H1 (cell line): ENCODE measurements around the gene LTF. TPM values are rescaled to one million over a fixed set of nuclear protein-coding genes. Genes with fewer than 3 reads are reported as not detected.

Source experiments
- CTCF ChIA-PET: fragments of 300-600 bp; sonication (Branson Sonifier 250); formaldehyde crosslinking; loops from one replicate; lab custom pipeline; 2021; ENCODE audit not compliant: partially characterized antibody; lab: Charles Lee
- POLR2A ChIA-PET: fragments of 300-600 bp; sonication (Branson Sonifier 250); formaldehyde crosslinking; loops from one replicate; lab custom pipeline; 2021; ENCODE audit warnings: inconsistent platforms; ENCODE audit not compliant: partially characterized antibody; lab: Charles Lee
- DNase-seq, 2 experiments: peaks; one replicate each; pipeline versions ENCODE4 v3.0.0 to v3.0.0-alpha.2; 2010 to 2022; ENCODE audit warnings: low spot score in 2 of 2, low read depth in 1 of 2, mixed read lengths in 1 of 2
- FAIRE-seq: peaks from 2 replicates; lab custom pipeline; 2011; peaks lifted over from hg19 to GRCh38; lab: Jason Lieb, UNC
- H2AFZ ChIP-seq: 2 replicates; pipeline ENCODE4 v1.8.1; 2012; ENCODE audit warnings: low read length, inconsistent platforms
- H2AK5ac ChIP-seq: 2 replicates; pipeline ENCODE4 v1.6.1; 2013; ENCODE audit warnings: low read depth, low read length
- H2BK120ac ChIP-seq: replicated peaks from 2 replicates; pipeline ENCODE3; 2013; ENCODE audit warnings: low read depth, low read length, inconsistent platforms
- H2BK12ac ChIP-seq: 2 replicates; pipeline ENCODE4 v1.6.1; 2013; ENCODE audit warnings: low read depth, low read length
- H2BK15ac ChIP-seq: 2 replicates; pipeline ENCODE4 v1.6.1; 2013; ENCODE audit warnings: low read length
- H2BK20ac ChIP-seq: 2 replicates; pipeline ENCODE4 v1.6.1; 2013; ENCODE audit warnings: low read length
- H2BK5ac ChIP-seq: 2 replicates; pipeline ENCODE4 v1.6.1; 2013; ENCODE audit warnings: low read depth, low read length
- H3K14ac ChIP-seq: 2 replicates; pipeline ENCODE4 v1.6.1; 2013; ENCODE audit warnings: inconsistent platforms; ENCODE audit not compliant: insufficient read length
- H3K18ac ChIP-seq: 2 replicates; pipeline ENCODE4 v1.6.1; 2013; ENCODE audit warnings: low read length; ENCODE audit errors: extremely low read depth
- H3K23ac ChIP-seq: 2 replicates; pipeline ENCODE4 v1.6.1; 2013; ENCODE audit warnings: inconsistent platforms; ENCODE audit not compliant: insufficient read length
- H3K23me2 ChIP-seq: 2 replicates; pipeline ENCODE4 v1.6.1; 2013; ENCODE audit warnings: low read depth, low read length
- H3K27ac ChIP-seq: 2 replicates; pipeline ENCODE4 v1.6.1; 2011; ENCODE audit warnings: low read depth, low read length, inconsistent platforms
- H3K27me3 ChIP-seq, 4 experiments: replicated peaks in 1 of 4; 1 replicate in 1 of 4; 2 replicates in 3 of 4; pipeline versions ENCODE4 v1.6.1 to v1.8.1; 2011 to 2013; ENCODE audit warnings: low read length in 3 of 4, mild to moderate bottlenecking in 3 of 4, inconsistent platforms in 2 of 4, mixed read lengths in 2 of 4, moderate library complexity in 1 of 4; ENCODE audit not compliant: control insufficient read depth in 3 of 4, insufficient read depth in 3 of 4; ENCODE audit errors: extremely low read depth in 1 of 4
- H3K36me3 ChIP-seq, 4 experiments: 2 replicates each; pipeline versions ENCODE4 v1.6.1 to v1.8.1; 2011 to 2013; ENCODE audit warnings: mild to moderate bottlenecking in 4 of 4, low read length in 3 of 4, moderate library complexity in 2 of 4, control low read depth in 1 of 4, inconsistent platforms in 1 of 4; ENCODE audit not compliant: insufficient read depth in 4 of 4, control insufficient read depth in 2 of 4
- H3K4ac ChIP-seq: replicated peaks from 2 replicates; pipeline ENCODE3; 2013; ENCODE audit warnings: low read length, low read depth, mixed read lengths, inconsistent platforms; ENCODE audit not compliant: insufficient read length
- H3K4me1 ChIP-seq, 4 experiments: replicated peaks in 1 of 4; 1 replicate in 1 of 4; 2 replicates in 3 of 4; pipeline versions ENCODE4 v1.6.1 to v1.8.1; 2011 to 2013; ENCODE audit warnings: low read length in 3 of 4, inconsistent platforms in 2 of 4, mixed read lengths in 1 of 4; ENCODE audit not compliant: insufficient read depth in 4 of 4, control insufficient read depth in 3 of 4
- H3K4me2 ChIP-seq, 2 experiments: 2 replicates each; pipeline versions ENCODE4 v1.6.1 to v1.8.1; 2011 to 2013; ENCODE audit warnings: low read depth in 2 of 2, low read length in 2 of 2, control low read depth in 1 of 2, inconsistent platforms in 1 of 2, mild to moderate bottlenecking in 1 of 2; ENCODE audit not compliant: insufficient read depth in 1 of 2
- H3K4me3 ChIP-seq, 4 experiments: fragments of 200-600, 300-600 bp in 1 of 4; sonication (generic), shearing (Covaris generic), sonication (Bioruptor Twin) in 1 of 4; 2 replicates each; pipeline versions ENCODE4 v1.5.1 to v1.8.1; 2011 to 2016; ENCODE audit warnings: low read length in 4 of 4, low read depth in 3 of 4, control low read depth in 2 of 4, inconsistent platforms in 2 of 4, mild to moderate bottlenecking in 2 of 4, mixed read lengths in 1 of 4, moderate library complexity in 1 of 4; ENCODE audit not compliant: insufficient read depth in 2 of 4; ENCODE audit errors: extremely low read depth in 1 of 4
- H3K56ac ChIP-seq: replicated peaks from 2 replicates; pipeline ENCODE3; 2013; ENCODE audit warnings: low read depth, mild to moderate bottlenecking, mixed read lengths, low read length, inconsistent platforms; ENCODE audit not compliant: insufficient read length
- H3K79me1 ChIP-seq: 2 replicates; pipeline ENCODE4 v1.6.1; 2013; ENCODE audit warnings: low read depth, low read length, control low read depth
- H3K79me2 ChIP-seq, 2 experiments: 2 replicates each; pipeline versions ENCODE4 v1.6.1 to v1.8.1; 2012 to 2013; ENCODE audit warnings: low read length in 2 of 2, mild to moderate bottlenecking in 2 of 2, inconsistent platforms in 1 of 2; ENCODE audit not compliant: insufficient read depth in 2 of 2, control insufficient read depth in 1 of 2
- H3K9ac ChIP-seq, 4 experiments: replicated peaks in 1 of 4; 1 replicate in 1 of 4; 2 replicates in 3 of 4; pipeline versions ENCODE4 v1.6.1 to v1.8.1; 2011 to 2013; ENCODE audit warnings: low read depth in 3 of 4, low read length in 3 of 4, control low read depth in 2 of 4, mild to moderate bottlenecking in 2 of 4, moderate library complexity in 2 of 4, inconsistent platforms in 1 of 4; ENCODE audit errors: extremely low read depth in 1 of 4
- H3K9me3 ChIP-seq, 2 experiments: 2 replicates each; pipeline versions ENCODE4 v1.6.1 to v1.8.1; 2012 to 2013; ENCODE audit warnings: mild to moderate bottlenecking in 2 of 2, moderate library complexity in 2 of 2, control low read depth in 1 of 2, inconsistent platforms in 1 of 2, low read depth in 1 of 2, low read length in 1 of 2, mixed read lengths in 1 of 2; ENCODE audit not compliant: insufficient read depth in 2 of 2
- H4K20me1 ChIP-seq, 2 experiments: replicated peaks in 1 of 2; 2 replicates each; pipeline versions ENCODE3 to v1.8.1; 2011 to 2013; ENCODE audit warnings: inconsistent platforms in 2 of 2, low read length in 2 of 2, mild to moderate bottlenecking in 1 of 2; ENCODE audit not compliant: insufficient read depth in 2 of 2, control insufficient read depth in 1 of 2
- H4K5ac ChIP-seq: 2 replicates; pipeline ENCODE4 v1.6.1; 2013; ENCODE audit warnings: low read length, low read depth, mixed read lengths, inconsistent platforms; ENCODE audit not compliant: insufficient read length
- H4K8ac ChIP-seq: 2 replicates; pipeline ENCODE4 v1.8.0; 2013; ENCODE audit warnings: mild to moderate bottlenecking, moderate library complexity, low read length, inconsistent platforms; ENCODE audit not compliant: insufficient read depth; ENCODE audit errors: extremely low read depth
- H4K91ac ChIP-seq: replicated peaks from 2 replicates; pipeline ENCODE3; 2013; ENCODE audit warnings: low read length, mixed read lengths, inconsistent platforms; ENCODE audit not compliant: insufficient read length
- BCL11A ChIP-seq, 2 experiments: IDR thresholded peaks; one replicate each; pipeline ENCODE4 v1.6.1; 2011; ENCODE audit warnings: low read depth in 2 of 2, low read length in 2 of 2, mild to moderate bottlenecking in 2 of 2
- CHD1 ChIP-seq: IDR thresholded peaks from 2 replicates; pipeline ENCODE4 v1.6.1; 2012; ENCODE audit warnings: low read depth, low read length, improper control_type of control experiment
- CTCF ChIP-seq, 3 experiments: IDR thresholded peaks; 1 replicate in 2 of 3; 2 replicates in 1 of 3; pipeline versions ENCODE4 v1.5.1 to v1.6.1; 2011; ENCODE audit warnings: low read length in 3 of 3, mild to moderate bottlenecking in 3 of 3, inconsistent platforms in 2 of 3, low read depth in 1 of 3, moderate library complexity in 1 of 3; ENCODE audit not compliant: insufficient read depth in 1 of 3; ENCODE audit errors: control extremely low read depth in 1 of 3
- EZH2 ChIP-seq: fragments of 200-600 bp; sonication (generic); IDR thresholded peaks from 2 replicates; pipeline ENCODE4 v1.7.1; 2012; ENCODE audit warnings: low read depth, mild to moderate bottlenecking, moderate library complexity, low read length, inconsistent platforms; ENCODE audit not compliant: severe bottlenecking
- HDAC6 ChIP-seq: IDR thresholded peaks from one replicate; pipeline ENCODE4 v1.7.1; 2012; ENCODE audit warnings: low read depth, mild to moderate bottlenecking, inconsistent platforms, low read length, moderate library complexity
- JUN ChIP-seq: IDR thresholded peaks from 2 replicates; pipeline ENCODE4 v1.6.1; 2011; ENCODE audit warnings: low read depth, mild to moderate bottlenecking, improper control_type of control experiment, low read length
- JUND ChIP-seq: IDR thresholded peaks from 2 replicates; pipeline ENCODE4 v1.6.1; 2011; ENCODE audit warnings: mild to moderate bottlenecking, improper control_type of control experiment, low read length
- PHF8 ChIP-seq: fragments of 200-600 bp; sonication (generic); conservative IDR thresholded peaks from 2 replicates; pipeline ENCODE4 v1.7.1; 2012; ENCODE audit warnings: low read depth, mild to moderate bottlenecking, inconsistent platforms, low read length, moderate library complexity
- RBBP5 ChIP-seq: IDR thresholded peaks from 2 replicates; pipeline ENCODE4 v1.7.1; 2012; ENCODE audit warnings: low read depth, mild to moderate bottlenecking, inconsistent platforms, low read length, moderate library complexity, borderline replicate concordance
- TEAD4 ChIP-seq: IDR thresholded peaks from 2 replicates; pipeline ENCODE4 v1.6.1; 2012; ENCODE audit warnings: low read depth, low read length, inconsistent platforms, mixed read lengths
- WGBS, 2 experiments: shearing (Covaris generic) in 1 of 2; methylation state at CpG; one replicate each; pipeline versions ENCODE4 v1.1.6 to v1.1.7; 2013 to 2015; ENCODE audit warnings: low lambda C conversion rate in 2 of 2, mixed read lengths in 2 of 2, inconsistent platforms in 1 of 2, low coverage in 1 of 2, missing lambda C conversion rate in 1 of 2; ENCODE audit not compliant: insufficient replicate concordance in 2 of 2, insufficient coverage in 1 of 2, insufficient read length in 1 of 2; ENCODE audit errors: extremely low coverage in 1 of 2, missing lambda C conversion rate in 1 of 2; 5-methylcytosine and 5-hydroxymethylcytosine counted together
- polyA plus RNA-seq, 7 experiments: library from polyadenylated mRNA; depleted of rRNA in 3 of 7; stranded (reverse) in 5 of 7; unstranded in 2 of 7; fragments of >200 nt in 5 of 7; fragments of 200-250 nt in 2 of 7; gene quantifications; 1 replicate in 5 of 7; 2 replicates in 1 of 7; 4 replicates in 1 of 7; pipeline versions ENCODE4 v1.2.1 to v1.2.3, GENCODE V29; 2011 to 2013; ENCODE audit warnings: missing spikeins in 2 of 7, mixed read lengths in 2 of 7
- total RNA-seq: library from RNA; stranded (reverse); fragmentation: NEBNext Ultra II Directional; extraction: Animal tissue kit (Norgen Biotek cat#: 25700); gene quantifications from 2 replicates; pipeline ENCODE4 v1.2.1, GENCODE V29; 2021

The LTF gene
- total and polyA plus RNA-seq, 2 of the 8 experiments (the other 6 are each of a cell fraction or from before 2014, with no cell fraction given) = 0.23 to 0.99 TPM

DNA sequence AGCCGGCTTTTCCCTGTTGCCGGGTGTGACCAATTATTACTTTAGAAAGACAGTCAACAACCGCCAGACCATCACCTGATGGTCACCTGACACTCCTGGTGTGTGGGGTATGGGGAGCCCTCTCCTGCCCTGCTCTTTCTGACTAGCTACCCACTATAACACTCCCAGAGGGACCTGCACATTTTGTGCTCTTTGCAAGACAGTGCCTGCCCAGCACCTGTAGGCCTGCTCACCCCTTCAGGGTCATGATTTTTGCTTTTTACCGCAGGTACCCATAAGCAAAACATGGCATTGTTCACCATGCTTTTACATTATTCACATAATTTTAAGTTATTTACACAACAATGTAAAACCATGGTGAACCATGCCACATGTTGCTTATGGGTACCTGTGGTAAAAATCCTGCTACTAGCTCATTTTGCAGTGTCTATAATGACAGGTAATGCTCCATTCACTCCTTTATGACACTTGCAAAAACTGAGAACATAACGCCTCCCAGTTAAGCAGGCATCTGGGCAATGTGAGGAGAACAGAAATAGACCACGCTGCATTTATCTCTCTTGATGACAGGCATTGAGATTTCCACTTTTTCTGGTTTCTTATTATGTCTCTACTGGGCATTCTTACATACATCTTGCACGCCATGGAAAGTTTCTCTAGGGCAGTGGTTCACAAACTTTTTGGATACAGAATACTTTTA is 47.7 kb downstream of the LTF start:
- Histone ChIP-seq H3K9ac (no peak overlapping the region), H3K4ac (no peak overlapping the region), H2AFZ (0 out of 2 replicates have a peak overlapping the region, but pooled peaks have one; percentile 16), H2BK12ac (no peak overlapping the region), H3K23ac (no peak overlapping the region), H2BK15ac (no peak overlapping the region), H3K27ac (no peak overlapping the region), H2AK5ac (no peak overlapping the region), H3K4me1 (peaks cover 0 to 6% (median 5%) of the 10 kb centered on the region in 4 experiments; a peak in 4 of 7 replicates), H3K79me2 (no peaks in the 10 kb centered on the region), H3K9me3 (no peaks in the 10 kb centered on the region), H4K5ac (no peak overlapping the region), H3K79me1 (no peaks in the 10 kb centered on the region), H4K91ac (no peak overlapping the region), H4K8ac (no peak overlapping the region), H3K4me3 (no peak overlapping the region), H3K14ac (no peak overlapping the region), H4K20me1 (no peaks in the 10 kb centered on the region), H3K27me3 (no peaks in the 10 kb centered on the region), H3K36me3 (no peaks in the 10 kb centered on the region), H2BK120ac (no peak overlapping the region), H2BK5ac (no peak overlapping the region), H3K4me2 (no peak overlapping the region), H2BK20ac (no peak overlapping the region), H3K18ac (no peak overlapping the region), H3K56ac (no peak overlapping the region), H3K23me2 (no peaks in the 10 kb centered on the region)
- ChIA-PET POLR2A (no interaction called here), CTCF (interaction anchor here (0.9 to 2.1 kb wide), 5 partner anchors 8 to 202 kb away, joined by 3 to 4 read pairs (median 3); no protein-coding TSS in a partner anchor)
- DNase-seq (no peak), FAIRE-seq (no peak)
- 89% methylated on average over 7 of the region's 7 CpGs; no CpG with 5 or more reads in 1 of the 2 experiments for WGBS, 2 experiments
- no peak for TF ChIP-seq RBBP5
- TF ChIP-seq EZH2 = no peak
- TF ChIP-seq CHD1 = no peak
- no peak for TF ChIP-seq JUN
- TF ChIP-seq JUND = no peak
- TF ChIP-seq PHF8 = no peak
- TF ChIP-seq BCL11A (IDR thresholded peaks at IDR 0.05; ENCODE audit: low read depth in 2 of 2, low read length in 2 of 2) = no peak
- no peak for TF ChIP-seq TEAD4
- TF ChIP-seq CTCF (IDR thresholded peaks at IDR 0.05; ENCODE audit: control extremely low read depth in 1 of 3, insufficient read depth in 1 of 3, low read depth in 1 of 3, low read length in 3 of 3) = no peak
- no peak for TF ChIP-seq HDAC6
